Jurkat, Clone E6-1 (cell line): ENCODE measurements around the gene AMMECR1L. TPM values are rescaled to one million over a fixed set of nuclear protein-coding genes. Genes with fewer than 3 reads are reported as not detected.
"Not testable (repeated sequence)": the region's sequence is repeated elsewhere in the genome, so short reads cannot be mapped to it uniquely, and the experiment has no call there.

Source experiments
- DNase-seq: peaks from one replicate; pipeline ENCODE4 v3.0.0-alpha.2; 2011; ENCODE audit warnings: low read depth, low spot score
- H3K4me3 ChIP-seq: 2 replicates; pipeline ENCODE4 v1.5.1; 2011; ENCODE audit warnings: mild to moderate bottlenecking, low read length, control low read depth, moderate library complexity
- polyA plus RNA-seq: library from polyadenylated mRNA; unstranded; fragments of >200 nt; gene quantifications from one replicate; pipeline ENCODE4 v1.2.1, GENCODE V29; 2012; ENCODE audit warnings: missing spikeins; ENCODE audit not compliant: insufficient read length, insufficient read depth

The AMMECR1L gene
- polyA plus RNA-seq: 14.9 TPM

GRCh38 chr2:127885780-127886592, at the start of gene AMMECR1L:
Gene AMMECR1L (minus strand): TSS chr2:127885956. CDS start chr2:127874234, 11,722 bp downstream.
- DNase-seq: peak; percentile 64
- H3K4me3 ChIP-seq: peak within 1 kb of the TSS; percentile 57

GRCh38 chr2:127935337-127935736, 49.6 kb upstream of the AMMECR1L start:
- H3K4me3 ChIP-seq: no peak overlapping the region

GRCh38 chr2:127932199-127932876, 46.6 kb upstream of the AMMECR1L start:
- no peak for DNase-seq
- H3K4me3 ChIP-seq: no peak overlapping the region

More at GRCh38 chr2:127935337-127935736, 49.6 kb upstream of the AMMECR1L start:
- no peak for DNase-seq

DNA sequence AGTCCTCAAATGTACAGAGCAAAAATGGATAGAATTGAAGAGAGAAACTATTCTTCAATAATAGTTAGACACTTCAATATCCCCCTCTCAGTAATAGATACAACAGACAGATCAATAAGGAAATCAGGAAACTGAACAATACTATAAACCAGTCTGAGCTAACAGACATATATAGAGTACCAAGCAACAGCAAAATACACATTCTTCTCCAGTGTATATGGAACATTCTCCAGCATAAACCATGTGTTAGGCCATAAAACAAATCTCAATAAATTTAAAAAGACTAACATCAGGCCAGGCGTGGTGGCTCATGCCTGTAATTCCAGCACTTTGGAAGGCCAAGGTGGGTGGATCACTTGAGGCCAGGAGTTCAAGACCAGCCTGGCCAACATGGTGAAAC, 43.7 kb upstream of the AMMECR1L start:
- no peak for DNase-seq
- H3K4me3 ChIP-seq: no peak overlapping the region

- no peak for DNase-seq
- no peak overlapping the region for H3K4me3 ChIP-seq
Measured at GRCh38 chr2:127927384-127927783, 41.6 kb upstream of the AMMECR1L start.

- DNase-seq: no peak
- no peak overlapping the region for H3K4me3 ChIP-seq
Measured at GRCh38 chr2:127917916-127918315, 32.2 kb upstream of the AMMECR1L start.

- DNase-seq: no peak
- no peak overlapping the region for H3K4me3 ChIP-seq
Measured at GRCh38 chr2:127913808-127914457, 28.2 kb upstream of the AMMECR1L start.

GRCh38 chr2:127911737-127912136, 26.0 kb upstream of the AMMECR1L start:
- H3K4me3 ChIP-seq: no peak overlapping the region
- no peak for DNase-seq

- DNase-seq: no peak
- H3K4me3 ChIP-seq: no peak overlapping the region
Measured at GRCh38 chr2:127910415-127910814, 24.7 kb upstream of the AMMECR1L start.

DNA sequence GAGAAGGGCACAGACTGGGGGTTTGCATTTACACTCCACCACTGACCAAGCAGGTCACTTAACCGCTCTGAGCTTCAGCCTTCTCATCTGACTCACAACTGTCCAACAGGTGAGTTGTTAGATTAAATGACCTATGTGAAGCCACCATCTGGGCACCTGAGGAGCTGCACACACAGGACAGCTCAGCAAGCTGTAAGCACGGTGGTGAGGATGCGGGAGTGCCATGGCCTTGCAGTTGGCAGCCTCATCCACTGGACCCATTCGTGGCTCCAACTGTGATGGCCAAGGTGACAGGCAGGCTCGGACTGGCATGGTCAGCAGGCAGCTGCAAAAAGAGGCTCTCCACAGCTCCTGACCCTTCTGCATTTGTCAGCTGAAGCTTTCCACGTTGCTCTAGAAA, 23.3 kb upstream of the AMMECR1L start:
- no peak overlapping the region for H3K4me3 ChIP-seq
- no peak for DNase-seq

- DNase-seq, H3K4me3 ChIP-seq: not testable (repeated sequence)
Measured at GRCh38 chr2:127907733-127908400, 22.1 kb upstream of the AMMECR1L start.

DNA sequence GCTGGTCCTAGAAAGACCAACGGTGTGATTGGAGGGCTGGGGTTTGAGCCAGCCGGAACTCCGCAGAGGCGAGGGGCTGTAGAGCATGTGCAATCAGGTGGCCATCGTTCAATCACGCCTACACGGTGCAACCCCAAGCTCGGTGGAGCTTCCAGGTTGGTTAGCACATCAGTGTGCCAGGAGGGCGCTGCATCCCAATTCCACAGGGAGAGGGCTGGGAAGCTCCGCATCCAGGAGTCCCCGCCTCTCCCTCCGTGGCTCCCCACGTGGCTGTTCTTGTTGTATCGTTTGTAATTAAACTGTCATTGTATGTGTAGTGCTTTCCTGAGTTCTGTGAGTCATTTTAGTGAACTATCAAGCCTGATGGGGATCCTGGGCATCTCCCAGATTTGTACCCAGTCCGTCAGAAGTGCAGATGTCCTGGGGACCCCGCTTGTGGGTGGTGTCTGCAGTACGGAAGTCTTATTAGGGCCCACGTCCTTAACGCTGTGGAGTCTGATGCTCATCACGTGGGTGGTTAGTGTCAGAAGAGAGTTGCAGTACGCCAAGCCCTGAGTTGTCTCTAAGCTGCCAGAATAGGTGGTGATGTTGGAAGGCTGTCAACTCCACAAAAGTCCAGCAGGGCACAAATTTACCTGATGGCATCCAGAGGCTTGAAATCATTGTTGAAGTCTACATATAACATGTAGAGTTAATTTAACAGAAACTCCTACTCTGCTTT, 20.6 kb upstream of the AMMECR1L start:
- H3K4me3 ChIP-seq: no peak overlapping the region
- DNase-seq: no peak

DNA sequence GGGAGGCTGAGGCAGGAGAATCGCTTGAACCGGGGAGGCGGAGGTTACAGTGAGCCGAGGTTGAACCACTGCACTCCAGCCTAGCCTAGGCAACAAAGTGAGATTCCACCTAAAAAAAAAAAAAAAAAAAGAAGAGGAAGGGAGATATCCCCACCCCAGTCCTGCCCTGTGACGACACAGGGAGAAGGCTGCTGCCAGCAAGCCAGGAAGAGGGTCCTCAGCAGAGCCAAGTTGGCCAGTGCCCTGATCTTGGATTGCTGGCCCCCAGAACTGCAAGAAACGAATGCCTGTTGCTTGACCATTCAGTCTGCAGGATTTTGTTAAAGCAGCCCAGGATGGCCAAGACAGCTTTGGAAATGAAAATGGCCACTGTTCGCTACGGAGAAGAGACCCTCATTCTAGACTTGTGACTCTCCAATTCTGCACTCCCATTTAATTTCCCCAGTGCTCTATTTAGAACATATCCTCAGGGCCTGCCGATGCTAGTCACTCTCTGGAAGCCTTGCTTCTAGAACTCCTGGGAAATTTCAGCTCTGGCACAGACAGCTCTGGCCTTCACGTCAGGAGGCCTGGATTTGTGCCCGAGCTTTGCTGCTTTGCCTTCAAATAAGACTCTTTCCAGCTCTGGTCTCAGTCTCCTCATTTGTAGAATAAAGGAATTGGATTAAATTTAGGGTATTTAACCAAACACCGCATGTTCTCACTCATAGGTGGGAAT, 15.7 kb upstream of the AMMECR1L start:
- H3K4me3 ChIP-seq: no peak overlapping the region
- no peak for DNase-seq

DNA sequence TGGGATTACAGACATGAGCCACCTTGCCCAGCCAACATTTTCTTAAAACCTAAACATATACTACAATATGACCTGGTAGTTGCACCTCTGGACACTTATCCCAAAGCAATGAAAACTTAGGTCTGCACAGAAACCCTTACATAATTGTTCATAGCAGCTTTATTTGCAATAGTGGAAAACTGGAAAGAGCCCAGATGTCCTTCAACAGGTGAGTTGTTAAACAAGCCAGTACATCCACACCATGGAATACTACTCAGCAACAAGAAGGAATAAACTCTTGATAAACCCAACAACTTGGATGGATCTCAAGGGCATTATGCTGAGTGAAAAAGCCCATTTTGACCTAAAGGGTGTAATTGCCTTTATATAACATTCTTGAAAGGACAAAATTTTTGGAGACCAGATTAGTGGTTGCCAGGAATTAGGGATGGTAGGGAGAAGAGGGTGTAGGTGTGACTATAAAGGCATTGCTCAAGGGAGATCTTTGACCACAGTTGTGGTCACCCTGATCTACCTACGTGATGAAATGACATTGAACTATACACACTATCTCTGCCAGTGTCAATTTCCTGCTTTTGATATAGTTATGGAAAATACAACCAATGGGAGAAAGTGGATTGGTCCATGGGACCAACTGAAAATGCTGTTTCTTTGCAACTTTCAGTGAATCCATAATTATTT, 11.9 kb upstream of the AMMECR1L start:
- DNase-seq: no peak
- H3K4me3 ChIP-seq: no peak overlapping the region

DNA sequence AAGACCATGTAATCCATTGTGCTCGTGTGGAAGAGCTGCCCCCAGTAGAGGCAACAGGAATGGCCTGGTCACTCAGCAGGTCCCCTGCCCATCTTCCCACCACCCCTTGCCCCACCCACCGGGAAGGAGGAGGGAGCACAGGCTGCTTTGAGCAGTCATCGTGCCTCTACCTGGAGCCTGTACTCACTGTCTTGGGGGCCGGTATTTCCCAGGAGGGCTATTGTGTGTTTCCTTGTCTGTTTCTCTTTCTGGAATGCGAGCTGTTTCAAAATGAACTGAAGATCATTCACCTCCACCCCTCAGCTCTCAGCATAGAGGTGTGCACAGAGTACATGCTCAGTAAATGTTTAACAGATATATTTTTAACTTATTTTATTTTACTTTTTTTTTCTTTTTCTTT, 7.7 kb upstream of the AMMECR1L start:
- H3K4me3 ChIP-seq: no peak overlapping the region
- DNase-seq: no peak

GRCh38 chr2:127893033-127893432, 7.3 kb upstream of the AMMECR1L start:
- no peak for DNase-seq
- no peak overlapping the region for H3K4me3 ChIP-seq

GRCh38 chr2:127891811-127892210, 6.1 kb upstream of the AMMECR1L start:
- DNase-seq: no peak
- H3K4me3 ChIP-seq: no peak overlapping the region

DNA sequence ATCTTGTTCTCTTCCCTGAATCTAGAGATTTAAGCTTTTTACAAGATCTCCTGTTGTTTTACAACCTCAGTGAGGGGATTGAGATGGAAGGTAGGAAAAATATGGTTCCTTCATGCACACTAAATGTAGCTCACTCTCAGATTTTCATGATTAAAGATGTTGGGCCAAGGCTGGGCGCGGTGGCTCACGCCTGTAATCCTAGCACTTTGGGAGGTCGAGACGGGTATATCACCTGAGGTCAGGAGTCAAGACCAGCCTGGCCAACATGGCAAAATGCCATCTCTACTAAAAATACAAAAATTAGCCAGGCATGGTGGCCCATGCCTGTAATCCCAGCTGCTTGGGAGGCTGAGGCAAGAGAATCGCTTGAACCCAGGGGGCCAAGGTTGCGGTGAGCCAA, 5.0 kb upstream of the AMMECR1L start:
- not testable (repeated sequence) for H3K4me3 ChIP-seq, DNase-seq
